Osteocyte (in vitro differentiated cells): Measurements from ENCODE around the gene PWP2. TPM values are rescaled to one million over a fixed set of nuclear protein-coding genes. Genes with fewer than 3 reads are reported as not detected.

Experiments used
- DNase-seq: peaks from one replicate; pipeline ENCODE4 v3.0.0; 2021; ENCODE audit warnings: mixed read lengths; ENCODE audit not compliant: unreplicated experiment; ENCODE audit errors: extremely low spot score
- H3K27ac Mint-ChIP-seq: one replicate; pipeline ENCODE4 v1.8.0; 2021; ENCODE audit warnings: mild to moderate bottlenecking, mixed read lengths; ENCODE audit not compliant: unreplicated experiment
- H3K27me3 Mint-ChIP-seq: one replicate; pipeline ENCODE4 v1.8.0; 2021; ENCODE audit warnings: mixed read lengths; ENCODE audit not compliant: unreplicated experiment
- H3K36me3 Mint-ChIP-seq: one replicate; pipeline ENCODE4 v1.8.0; 2021; ENCODE audit warnings: mixed read lengths; ENCODE audit not compliant: unreplicated experiment
- H3K4me1 Mint-ChIP-seq: one replicate; pipeline ENCODE4 v1.8.0; 2021; ENCODE audit warnings: mixed read lengths; ENCODE audit not compliant: unreplicated experiment
- H3K4me3 Mint-ChIP-seq: one replicate; pipeline ENCODE4 v1.8.0; 2021; ENCODE audit warnings: mild to moderate bottlenecking, moderate library complexity, mixed read lengths; ENCODE audit not compliant: unreplicated experiment
- H3K9me3 Mint-ChIP-seq: one replicate; pipeline ENCODE4 v1.8.0; 2021; ENCODE audit warnings: mixed read lengths; ENCODE audit not compliant: unreplicated experiment
- total RNA-seq: library from RNA; stranded (reverse); gene quantifications from 2 replicates; pipeline ENCODE4 v1.2.1, GENCODE V29; 2021
- TF ChIP-seq, protein P1 (sequence below): fragments of 200-600 bp; sonication (generic); IDR thresholded peaks from 2 replicates; pipeline ENCODE4 v1.5.0; 2021; ENCODE audit warnings: antibody characterized with exemption, mild to moderate bottlenecking, moderate library complexity

PWP2 gene
- total RNA-seq, 1 donor from 2014 or later, result 0.75 TPM

DNA sequence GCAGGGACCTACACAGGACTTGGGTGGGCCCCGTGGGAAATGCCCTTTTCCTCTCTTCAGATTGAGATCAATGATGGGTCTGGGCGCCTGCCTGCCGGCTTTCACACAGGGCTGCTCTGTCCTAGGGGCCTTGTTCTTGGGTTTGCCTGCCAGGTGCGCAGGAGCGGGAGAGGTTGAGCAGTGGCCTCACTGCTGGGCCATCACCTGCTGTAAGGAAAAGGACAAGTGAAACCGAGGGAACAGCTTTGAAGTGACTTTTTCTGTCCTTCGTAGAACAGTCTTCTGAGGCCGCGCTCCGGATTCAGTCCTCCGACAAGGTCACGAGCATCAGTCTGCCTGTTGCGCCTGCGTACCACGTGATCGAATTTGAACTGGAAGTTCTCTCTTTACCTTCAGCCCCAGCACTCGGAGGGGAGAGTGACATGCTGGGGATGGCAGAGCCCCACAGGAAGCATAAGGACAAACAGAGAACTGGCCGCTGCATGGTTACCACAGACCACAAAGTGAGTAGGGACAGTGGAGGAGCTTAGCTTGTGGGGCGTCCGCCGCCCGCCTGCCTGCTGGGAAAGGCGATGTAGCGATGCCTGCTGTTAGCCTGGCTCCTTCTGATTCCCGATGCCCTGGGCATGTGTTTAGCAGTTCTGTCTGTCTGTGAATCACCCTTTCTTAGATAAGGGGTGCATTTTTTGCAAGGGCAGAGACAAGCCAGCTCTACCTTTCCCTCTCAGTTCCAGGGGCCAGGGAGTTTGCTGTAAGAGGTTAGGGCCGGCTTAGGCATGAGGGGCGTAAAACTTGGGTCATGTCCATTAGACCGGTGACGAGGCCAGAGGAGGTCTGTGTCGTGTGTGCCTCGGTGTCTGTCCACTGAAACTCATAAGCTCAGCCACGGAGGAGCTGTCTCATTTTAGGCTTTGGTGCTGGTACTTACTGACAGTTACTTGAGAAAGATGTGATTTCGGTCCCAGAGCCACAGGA is 19.5 kb upstream of the PWP2 start:
- TF ChIP-seq, protein P1, sequence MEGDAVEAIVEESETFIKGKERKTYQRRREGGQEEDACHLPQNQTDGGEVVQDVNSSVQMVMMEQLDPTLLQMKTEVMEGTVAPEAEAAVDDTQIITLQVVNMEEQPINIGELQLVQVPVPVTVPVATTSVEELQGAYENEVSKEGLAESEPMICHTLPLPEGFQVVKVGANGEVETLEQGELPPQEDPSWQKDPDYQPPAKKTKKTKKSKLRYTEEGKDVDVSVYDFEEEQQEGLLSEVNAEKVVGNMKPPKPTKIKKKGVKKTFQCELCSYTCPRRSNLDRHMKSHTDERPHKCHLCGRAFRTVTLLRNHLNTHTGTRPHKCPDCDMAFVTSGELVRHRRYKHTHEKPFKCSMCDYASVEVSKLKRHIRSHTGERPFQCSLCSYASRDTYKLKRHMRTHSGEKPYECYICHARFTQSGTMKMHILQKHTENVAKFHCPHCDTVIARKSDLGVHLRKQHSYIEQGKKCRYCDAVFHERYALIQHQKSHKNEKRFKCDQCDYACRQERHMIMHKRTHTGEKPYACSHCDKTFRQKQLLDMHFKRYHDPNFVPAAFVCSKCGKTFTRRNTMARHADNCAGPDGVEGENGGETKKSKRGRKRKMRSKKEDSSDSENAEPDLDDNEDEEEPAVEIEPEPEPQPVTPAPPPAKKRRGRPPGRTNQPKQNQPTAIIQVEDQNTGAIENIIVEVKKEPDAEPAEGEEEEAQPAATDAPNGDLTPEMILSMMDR, result no peak
- Mint-ChIP-seq H3K4me1 (no peaks in the 10 kb centered on the region), H3K27ac (no peak overlapping the region), H3K9me3 (no peaks in the 10 kb centered on the region), H3K36me3 (peaks cover 62% of the 10 kb centered on the region), H3K4me3 (no peak overlapping the region), H3K27me3 (no peaks in the 10 kb centered on the region)
- peak; percentile 82 for DNase-seq

DNA sequence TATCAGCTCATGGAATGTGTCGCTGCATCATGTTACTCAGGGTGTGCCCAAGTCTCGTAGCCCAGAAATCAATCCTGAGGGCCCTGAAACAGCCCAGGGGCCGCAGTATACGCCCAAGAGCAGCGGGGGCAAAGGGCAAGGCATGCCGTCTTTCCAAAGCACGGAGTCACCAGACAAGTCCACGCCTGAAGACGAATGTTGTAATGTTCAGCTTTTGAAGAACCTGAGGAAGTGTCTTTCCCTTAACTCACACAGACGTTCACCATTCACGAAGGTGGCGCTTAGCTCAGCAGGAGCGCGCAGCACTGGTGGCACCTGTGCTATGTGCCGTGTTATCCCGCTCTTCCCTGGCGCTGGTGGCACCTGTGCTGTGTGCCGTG is 18.8 kb upstream of the PWP2 start:
- H3K36me3 Mint-ChIP-seq, result peaks cover 57% of the 10 kb centered on the region
- no peaks in the 10 kb centered on the region for H3K4me1 Mint-ChIP-seq
- peak; percentile 75 for DNase-seq
- no peaks in the 10 kb centered on the region for H3K27me3 Mint-ChIP-seq
- TF ChIP-seq, protein P1, result no peak
- H3K27ac Mint-ChIP-seq, result no peak overlapping the region
- no peak overlapping the region for H3K4me3 Mint-ChIP-seq
- H3K9me3 Mint-ChIP-seq, result no peaks in the 10 kb centered on the region

DNA sequence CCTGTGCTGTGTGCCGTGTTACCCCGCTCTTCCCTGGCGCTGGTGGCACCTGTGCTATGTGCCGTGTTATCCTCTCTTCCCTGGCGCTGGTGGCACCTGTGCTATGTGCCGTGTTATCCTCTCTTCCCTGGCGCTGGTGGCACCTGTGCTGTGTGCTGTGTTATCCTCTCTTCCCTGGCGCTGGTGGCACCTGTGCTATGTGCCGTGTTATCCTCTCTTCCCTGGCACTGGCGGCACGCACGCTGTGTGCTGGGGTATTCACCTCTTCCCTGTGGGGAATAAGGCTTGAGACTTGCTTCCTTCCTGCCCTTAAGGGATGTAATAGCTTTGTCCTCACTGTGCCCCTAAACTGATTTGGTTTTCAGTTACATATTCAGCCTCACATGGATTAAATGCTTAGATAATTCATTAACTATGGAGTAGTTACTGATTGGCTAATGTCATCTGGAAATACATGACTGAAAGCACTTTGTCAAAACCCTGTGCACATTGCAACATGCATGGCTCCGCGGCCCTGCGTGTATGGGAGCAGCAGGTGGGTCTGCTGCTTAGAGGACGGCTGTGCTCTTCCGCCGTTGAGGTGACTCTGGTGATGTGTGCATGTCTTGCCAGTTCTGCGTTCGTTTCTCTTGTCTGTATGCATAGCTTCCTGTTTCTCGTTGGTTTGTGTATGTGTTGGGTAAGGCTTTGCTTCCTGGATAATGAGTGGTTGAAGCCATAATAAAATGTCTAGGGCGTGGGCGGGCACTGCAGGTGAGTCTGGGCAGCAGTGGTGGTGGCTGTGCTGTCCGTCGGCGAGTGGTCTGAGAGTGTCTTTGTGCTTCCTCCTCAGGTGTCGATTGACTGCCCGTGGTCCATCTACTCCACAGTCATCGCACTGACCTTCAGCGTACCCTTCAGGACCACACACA is 17.9 kb upstream of the PWP2 start:
- TF ChIP-seq, protein P1, result no peak
- Mint-ChIP-seq H3K27ac (no peak overlapping the region), H3K36me3 (peaks cover 55% of the 10 kb centered on the region), H3K4me3 (no peak overlapping the region), H3K4me1 (peaks cover 4% of the 10 kb centered on the region), H3K27me3 (no peaks in the 10 kb centered on the region), H3K9me3 (no peaks in the 10 kb centered on the region)
- peak; percentile 25 for DNase-seq

DNA sequence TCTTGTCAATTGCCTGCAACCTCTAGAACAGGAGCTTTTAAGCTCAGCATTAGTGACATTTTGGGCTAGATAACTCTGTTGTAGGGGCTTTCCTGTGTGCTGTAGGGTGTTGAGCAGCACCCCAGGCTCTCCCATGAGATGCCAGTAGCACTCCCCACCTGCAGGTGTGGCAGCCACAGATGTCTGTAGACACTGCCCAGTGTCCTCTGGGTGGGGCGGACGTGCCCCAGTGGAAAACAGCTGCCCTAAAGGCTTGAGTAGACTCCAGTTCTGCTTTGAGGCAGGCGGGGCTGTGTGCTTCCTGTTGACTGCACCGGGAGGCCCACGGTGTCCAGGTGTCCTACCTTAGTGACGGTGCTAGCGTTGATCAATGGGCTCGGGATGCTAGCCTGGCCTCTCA is 16.9 kb upstream of the PWP2 start:
- TF ChIP-seq, protein P1, result no peak

DNA sequence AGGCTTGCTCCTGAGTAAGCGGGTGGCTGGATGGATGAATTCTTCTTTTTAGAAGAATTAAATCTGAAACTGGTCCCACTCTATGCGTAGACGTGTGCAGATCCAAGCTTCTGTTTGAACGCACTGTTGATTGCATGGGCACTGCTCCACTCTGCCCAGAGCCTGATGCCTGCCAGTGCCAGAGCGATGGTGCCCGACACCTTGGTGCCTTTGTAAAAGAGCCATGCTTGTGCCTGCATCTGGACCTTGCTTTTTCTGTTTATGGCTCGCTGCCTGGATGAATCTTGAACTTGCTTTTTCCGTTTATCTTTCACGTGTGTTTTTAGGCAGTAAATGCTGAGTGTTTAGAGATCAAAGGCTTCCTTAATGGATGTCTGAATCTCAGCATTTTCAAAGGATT is 15.0 kb upstream of the PWP2 start:
- no peaks in the 10 kb centered on the region for H3K9me3 Mint-ChIP-seq
- peaks cover 14% of the 10 kb centered on the region for H3K4me1 Mint-ChIP-seq
- no peak overlapping the region for H3K4me3 Mint-ChIP-seq

More for the DNA sequence above, 16.9 kb upstream of the PWP2 start:
- no peaks in the 10 kb centered on the region for H3K27me3 Mint-ChIP-seq
- no peak overlapping the region for H3K4me3 Mint-ChIP-seq
- peaks cover 54% of the 10 kb centered on the region for H3K36me3 Mint-ChIP-seq
- DNase-seq, result peak; percentile 77
- H3K27ac Mint-ChIP-seq, result no peak overlapping the region
- peaks cover 10% of the 10 kb centered on the region for H3K4me1 Mint-ChIP-seq
- no peaks in the 10 kb centered on the region for H3K9me3 Mint-ChIP-seq

More for the DNA sequence above, 15.0 kb upstream of the PWP2 start:
- DNase-seq, result peak; percentile 63
- Mint-ChIP-seq H3K36me3 (peaks cover 48% of the 10 kb centered on the region), H3K27ac (no peak overlapping the region), H3K27me3 (no peaks in the 10 kb centered on the region)
- TF ChIP-seq, protein P1, result no peak
